Measurements from ENCODE around the gene ACOD1. TPM values are rescaled to one million over a fixed set of nuclear protein-coding genes. Genes with fewer than 3 reads are reported as not detected.

Gene ACOD1
- total and polyA plus RNA-seq, 2 of the 13 experiments (the other 11 are each of a cell fraction or from before 2014, with no cell fraction given), result not detected

DNA sequence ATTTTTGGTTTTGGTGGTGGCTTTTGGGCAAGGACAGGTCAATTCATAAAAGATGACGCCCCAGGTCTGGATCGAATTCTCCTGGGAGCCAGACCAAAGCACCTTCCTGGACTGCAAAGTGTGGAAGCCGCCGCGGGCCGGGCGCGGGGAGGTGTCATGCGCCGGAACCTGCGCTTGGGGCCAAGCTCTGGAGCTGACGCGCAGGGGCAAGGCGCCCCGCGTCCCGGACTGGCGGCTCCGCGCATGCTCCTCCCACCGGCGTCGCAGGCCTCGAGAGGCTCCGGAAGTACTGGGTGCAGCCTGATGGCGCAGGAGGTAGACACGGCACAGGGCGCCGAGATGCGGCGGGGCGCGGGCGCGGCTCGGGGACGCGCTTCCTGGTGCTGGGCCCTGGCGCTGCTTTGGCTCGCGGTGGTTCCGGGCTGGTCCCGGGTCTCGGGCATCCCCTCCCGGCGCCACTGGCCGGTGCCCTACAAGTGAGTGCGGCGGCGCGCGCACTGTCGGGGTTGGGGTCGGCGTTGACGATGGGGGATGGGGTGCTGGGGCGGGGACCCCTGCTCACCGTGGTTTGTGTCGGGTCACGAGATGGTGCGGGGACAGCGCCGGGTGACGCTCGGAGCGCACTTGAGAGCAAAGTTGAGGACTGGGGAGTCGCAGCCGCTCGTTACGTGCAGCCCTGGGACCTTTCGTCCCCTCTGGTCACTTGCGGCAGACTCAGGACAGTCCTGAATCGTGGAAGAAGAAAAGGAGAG is 43.7 kb downstream of the ACOD1 start, which contains the start of gene CLN5 (continued):
- TF ChIP-seq, protein P1, sequence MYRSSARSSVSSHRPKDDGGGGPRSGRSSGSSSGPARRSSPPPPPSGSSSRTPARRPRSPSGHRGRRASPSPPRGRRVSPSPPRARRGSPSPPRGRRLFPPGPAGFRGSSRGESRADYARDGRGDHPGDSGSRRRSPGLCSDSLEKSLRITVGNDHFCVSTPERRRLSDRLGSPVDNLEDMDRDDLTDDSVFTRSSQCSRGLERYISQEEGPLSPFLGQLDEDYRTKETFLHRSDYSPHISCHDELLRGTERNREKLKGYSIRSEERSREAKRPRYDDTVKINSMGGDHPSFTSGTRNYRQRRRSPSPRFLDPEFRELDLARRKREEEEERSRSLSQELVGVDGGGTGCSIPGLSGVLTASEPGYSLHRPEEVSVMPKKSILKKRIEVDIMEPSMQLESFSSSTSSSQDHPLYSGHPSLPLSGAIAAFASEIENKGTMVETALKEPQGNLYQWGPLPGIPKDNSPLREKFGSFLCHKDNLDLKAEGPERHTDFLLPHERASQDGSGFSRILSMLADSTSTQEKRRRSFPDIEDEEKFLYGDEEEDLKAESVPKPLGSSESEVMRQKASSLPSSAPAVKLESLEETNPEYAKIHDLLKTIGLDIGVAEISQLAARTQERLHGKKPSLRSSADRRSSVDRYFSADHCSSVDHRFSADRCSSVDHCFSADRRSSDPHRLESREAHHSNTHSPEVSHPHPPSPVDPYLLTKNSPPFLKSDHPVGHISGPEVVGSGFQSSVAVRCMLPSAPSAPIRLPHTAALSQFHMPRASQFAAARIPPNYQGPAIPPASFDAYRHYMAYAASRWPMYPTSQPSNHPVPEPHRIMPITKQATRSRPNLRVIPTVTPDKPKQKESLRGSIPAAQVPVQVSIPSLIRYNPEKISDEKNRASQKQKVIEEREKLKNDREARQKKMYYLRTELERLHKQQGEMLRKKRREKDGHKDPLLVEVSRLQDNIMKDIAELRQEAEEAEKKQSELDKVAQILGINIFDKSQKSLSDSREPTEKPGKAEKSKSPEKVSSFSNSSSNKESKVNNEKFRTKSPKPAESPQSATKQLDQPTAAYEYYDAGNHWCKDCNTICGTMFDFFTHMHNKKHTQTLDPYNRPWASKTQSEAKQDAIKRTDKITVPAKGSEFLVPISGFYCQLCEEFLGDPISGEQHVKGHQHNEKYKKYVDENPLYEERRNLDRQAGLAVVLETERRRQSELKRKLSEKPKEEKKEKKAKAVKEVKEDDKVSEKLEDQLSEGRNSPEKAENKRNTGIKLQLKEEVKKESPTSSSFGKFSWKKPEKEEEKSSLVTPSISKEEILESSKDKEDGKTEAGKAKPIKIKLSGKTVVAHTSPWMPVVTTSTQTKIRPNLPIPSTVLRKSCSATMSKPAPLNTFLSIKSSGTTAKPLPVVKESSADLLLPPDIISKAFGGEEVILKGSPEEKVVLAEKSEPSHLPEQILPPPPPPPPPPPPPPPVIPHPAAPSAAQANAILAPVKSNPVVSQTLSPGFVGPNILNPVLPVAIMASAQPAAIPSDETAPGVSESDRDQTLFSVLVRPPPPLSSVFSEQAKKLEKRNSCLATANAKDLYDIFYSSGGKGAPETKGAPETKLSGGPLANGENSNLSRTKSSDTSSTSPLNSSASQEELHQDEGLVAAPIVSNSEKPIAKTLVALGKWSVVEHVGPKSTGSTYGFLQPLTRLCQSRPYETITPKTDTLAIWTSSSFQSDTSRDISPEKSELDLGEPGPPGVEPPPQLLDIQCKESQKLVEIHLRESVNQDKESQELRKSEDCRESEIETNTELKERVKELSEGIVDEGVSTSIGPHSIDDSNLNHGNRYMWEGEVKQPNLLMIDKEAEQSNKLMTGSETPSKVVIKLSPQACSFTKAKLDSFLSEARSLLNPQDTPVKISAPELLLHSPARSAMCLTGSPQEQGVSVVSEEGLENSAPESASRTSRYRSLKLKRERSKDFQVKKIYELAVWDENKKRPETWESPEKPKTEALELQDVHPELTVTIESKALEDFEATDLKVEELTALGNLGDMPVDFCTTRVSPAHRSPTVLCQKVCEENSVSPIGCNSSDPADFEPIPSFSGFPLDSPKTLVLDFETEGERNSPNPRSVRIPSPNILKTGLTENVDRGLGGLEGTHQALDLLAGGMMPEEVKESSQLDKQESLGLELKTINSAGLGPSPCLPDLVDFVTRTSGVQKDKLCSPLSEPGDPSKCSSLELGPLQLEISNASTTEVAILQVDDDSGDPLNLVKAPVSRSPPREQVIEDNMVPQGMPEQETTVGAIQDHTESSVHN (CRISPR knock-in tag; IDR thresholded peaks at IDR 0.05), result peak; percentile 63
- TF ChIP-seq DR1 (CRISPR knock-in tag; IDR thresholded peaks at IDR 0.05), result peak; percentile 81
- TF ChIP-seq ZZZ3 (CRISPR knock-in tag; IDR thresholded peaks at IDR 0.05; ENCODE audit: borderline replicate concordance), result peak; percentile 60; the same call in 1 of the 2 replicates
- no peak; the same call in 1 of the 2 replicates for TF ChIP-seq PRMT3 (CRISPR knock-in tag; IDR thresholded peaks at IDR 0.05; ENCODE audit: borderline replicate concordance, low read depth)
- no peak for TF ChIP-seq HMGA1 (CRISPR knock-in tag; conservative IDR thresholded peaks at IDR 0.05)
- peak; percentile 91 for TF ChIP-seq GATAD1 (CRISPR knock-in tag; IDR thresholded peaks at IDR 0.05)
- TF ChIP-seq RNF2 (conservative IDR thresholded peaks at IDR 0.05; ENCODE audit: low read depth), result peak; percentile 86; the same call in 1 of the 2 replicates
- 0 out of 2 replicates have a peak, but pooled peaks have one; percentile 59 for TF ChIP-seq RFXANK (CRISPR knock-in tag; IDR thresholded peaks at IDR 0.05)
- TF ChIP-seq, protein P2, sequence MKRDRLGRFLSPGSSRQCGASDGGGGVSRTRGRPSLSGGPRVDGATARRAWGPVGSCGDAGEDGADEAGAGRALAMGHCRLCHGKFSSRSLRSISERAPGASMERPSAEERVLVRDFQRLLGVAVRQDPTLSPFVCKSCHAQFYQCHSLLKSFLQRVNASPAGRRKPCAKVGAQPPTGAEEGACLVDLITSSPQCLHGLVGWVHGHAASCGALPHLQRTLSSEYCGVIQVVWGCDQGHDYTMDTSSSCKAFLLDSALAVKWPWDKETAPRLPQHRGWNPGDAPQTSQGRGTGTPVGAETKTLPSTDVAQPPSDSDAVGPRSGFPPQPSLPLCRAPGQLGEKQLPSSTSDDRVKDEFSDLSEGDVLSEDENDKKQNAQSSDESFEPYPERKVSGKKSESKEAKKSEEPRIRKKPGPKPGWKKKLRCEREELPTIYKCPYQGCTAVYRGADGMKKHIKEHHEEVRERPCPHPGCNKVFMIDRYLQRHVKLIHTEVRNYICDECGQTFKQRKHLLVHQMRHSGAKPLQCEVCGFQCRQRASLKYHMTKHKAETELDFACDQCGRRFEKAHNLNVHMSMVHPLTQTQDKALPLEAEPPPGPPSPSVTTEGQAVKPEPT (CRISPR knock-in tag; IDR thresholded peaks at IDR 0.05; ENCODE audit: low read depth), result peak; percentile 73; the same call in 1 of the 2 replicates
- peak; percentile 87 for TF ChIP-seq POLR2A (IDR thresholded peaks at IDR 0.05; ENCODE audit: insufficient read depth in 1 of 2, low read depth in 2 of 2, low read length in 2 of 2)
- TF ChIP-seq ZBTB21 (CRISPR knock-in tag; IDR thresholded peaks at IDR 0.05), result no peak
- TF ChIP-seq, protein P3, sequence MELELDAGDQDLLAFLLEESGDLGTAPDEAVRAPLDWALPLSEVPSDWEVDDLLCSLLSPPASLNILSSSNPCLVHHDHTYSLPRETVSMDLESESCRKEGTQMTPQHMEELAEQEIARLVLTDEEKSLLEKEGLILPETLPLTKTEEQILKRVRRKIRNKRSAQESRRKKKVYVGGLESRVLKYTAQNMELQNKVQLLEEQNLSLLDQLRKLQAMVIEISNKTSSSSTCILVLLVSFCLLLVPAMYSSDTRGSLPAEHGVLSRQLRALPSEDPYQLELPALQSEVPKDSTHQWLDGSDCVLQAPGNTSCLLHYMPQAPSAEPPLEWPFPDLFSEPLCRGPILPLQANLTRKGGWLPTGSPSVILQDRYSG (CRISPR knock-in tag; IDR thresholded peaks at IDR 0.05), result peak; percentile 75
- peak; percentile 92 for TF ChIP-seq HDAC1 (CRISPR knock-in tag; IDR thresholded peaks at IDR 0.05)
- TF ChIP-seq, protein P4, sequence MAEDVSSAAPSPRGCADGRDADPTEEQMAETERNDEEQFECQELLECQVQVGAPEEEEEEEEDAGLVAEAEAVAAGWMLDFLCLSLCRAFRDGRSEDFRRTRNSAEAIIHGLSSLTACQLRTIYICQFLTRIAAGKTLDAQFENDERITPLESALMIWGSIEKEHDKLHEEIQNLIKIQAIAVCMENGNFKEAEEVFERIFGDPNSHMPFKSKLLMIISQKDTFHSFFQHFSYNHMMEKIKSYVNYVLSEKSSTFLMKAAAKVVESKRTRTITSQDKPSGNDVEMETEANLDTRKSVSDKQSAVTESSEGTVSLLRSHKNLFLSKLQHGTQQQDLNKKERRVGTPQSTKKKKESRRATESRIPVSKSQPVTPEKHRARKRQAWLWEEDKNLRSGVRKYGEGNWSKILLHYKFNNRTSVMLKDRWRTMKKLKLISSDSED (CRISPR knock-in tag; IDR thresholded peaks at IDR 0.05), result no peak
- TF ChIP-seq ZNF138 (CRISPR knock-in tag; IDR thresholded peaks at IDR 0.05; ENCODE audit: low read depth), result peak; percentile 84; the same call in 1 of the 2 replicates
- TF ChIP-seq ZNF530 (CRISPR knock-in tag; IDR thresholded peaks at IDR 0.05; ENCODE audit: low read depth), result no peak
- peak; percentile 91 for TF ChIP-seq ZNF761 (CRISPR knock-in tag; conservative IDR thresholded peaks at IDR 0.05)
